Glutamatergic neuron (in vitro differentiated cells): ENCODE data around the gene CPNE1. TPM values are rescaled to one million over a fixed set of nuclear protein-coding genes. Genes with fewer than 3 reads are reported as not detected.

Experiments used
- DNase-seq: peaks from one replicate; pipeline ENCODE4 v3.0.0; 2022
- H3K27ac Mint-ChIP-seq: one replicate; pipeline ENCODE4 v1.8.0; 2020; ENCODE audit warnings: mild to moderate bottlenecking, mixed read lengths, inconsistent platforms; ENCODE audit not compliant: unreplicated experiment
- H3K27me3 Mint-ChIP-seq: one replicate; pipeline ENCODE4 v1.8.0; 2020; ENCODE audit warnings: mild to moderate bottlenecking, moderate library complexity, mixed read lengths, inconsistent platforms; ENCODE audit not compliant: unreplicated experiment
- H3K36me3 Mint-ChIP-seq: one replicate; pipeline ENCODE4 v1.8.0; 2020; ENCODE audit warnings: mild to moderate bottlenecking, mixed read lengths, inconsistent platforms; ENCODE audit not compliant: unreplicated experiment
- H3K4me1 Mint-ChIP-seq: one replicate; pipeline ENCODE4 v1.8.0; 2020; ENCODE audit warnings: mild to moderate bottlenecking, low read depth, mixed read lengths, inconsistent platforms; ENCODE audit not compliant: unreplicated experiment
- H3K4me3 Mint-ChIP-seq: one replicate; pipeline ENCODE4 v1.8.0; 2020; ENCODE audit warnings: mild to moderate bottlenecking, mixed read lengths, inconsistent platforms; ENCODE audit not compliant: unreplicated experiment
- H3K9me3 Mint-ChIP-seq: one replicate; pipeline ENCODE4 v1.8.0; 2020; ENCODE audit warnings: mild to moderate bottlenecking, moderate library complexity, mixed read lengths, inconsistent platforms; ENCODE audit not compliant: unreplicated experiment
- total RNA-seq: library from RNA; stranded (reverse); fragmentation: NEBNext Ultra II Directional; extraction: Animal tissue kit (Norgen Biotek cat#: 25700); gene quantifications from one replicate; pipeline ENCODE4 v1.2.1, GENCODE V29; 2021; ENCODE audit not compliant: unreplicated experiment
- TF ChIP-seq, protein P1 (sequence below): fragments of 200-600 bp; sonication (generic); IDR thresholded peaks from one replicate; pipeline ENCODE4 v1.5.0; 2021; ENCODE audit not compliant: partially characterized antibody, unreplicated experiment

CPNE1 gene
- total RNA-seq, 1 donor from 2014 or later: 327 TPM

DNA sequence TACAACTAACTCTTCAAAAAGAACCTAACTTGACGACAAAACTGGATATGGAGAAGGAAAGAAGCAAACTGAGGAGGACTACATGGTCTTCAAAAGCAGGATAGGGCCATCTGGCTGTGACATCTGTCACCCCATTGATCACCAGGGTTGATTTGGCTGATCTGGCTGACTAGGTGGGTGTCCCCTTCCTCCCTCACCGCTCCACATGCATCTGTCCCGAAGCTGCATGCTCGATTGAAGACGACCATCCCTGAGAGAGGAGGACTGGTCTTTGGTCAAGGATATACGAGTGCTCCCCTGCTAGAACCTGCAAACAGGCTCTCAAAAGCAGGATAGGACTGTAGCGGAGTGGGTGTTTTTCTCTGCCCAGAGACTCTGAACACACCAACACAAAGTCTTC, 21.7 kb downstream of the CPNE1 start:
- peak overlapping the region; percentile 9 for H3K4me3 Mint-ChIP-seq
- DNase-seq: no peak
- H3K27ac Mint-ChIP-seq: peak overlapping the region; percentile 34
- TF ChIP-seq, protein P1, sequence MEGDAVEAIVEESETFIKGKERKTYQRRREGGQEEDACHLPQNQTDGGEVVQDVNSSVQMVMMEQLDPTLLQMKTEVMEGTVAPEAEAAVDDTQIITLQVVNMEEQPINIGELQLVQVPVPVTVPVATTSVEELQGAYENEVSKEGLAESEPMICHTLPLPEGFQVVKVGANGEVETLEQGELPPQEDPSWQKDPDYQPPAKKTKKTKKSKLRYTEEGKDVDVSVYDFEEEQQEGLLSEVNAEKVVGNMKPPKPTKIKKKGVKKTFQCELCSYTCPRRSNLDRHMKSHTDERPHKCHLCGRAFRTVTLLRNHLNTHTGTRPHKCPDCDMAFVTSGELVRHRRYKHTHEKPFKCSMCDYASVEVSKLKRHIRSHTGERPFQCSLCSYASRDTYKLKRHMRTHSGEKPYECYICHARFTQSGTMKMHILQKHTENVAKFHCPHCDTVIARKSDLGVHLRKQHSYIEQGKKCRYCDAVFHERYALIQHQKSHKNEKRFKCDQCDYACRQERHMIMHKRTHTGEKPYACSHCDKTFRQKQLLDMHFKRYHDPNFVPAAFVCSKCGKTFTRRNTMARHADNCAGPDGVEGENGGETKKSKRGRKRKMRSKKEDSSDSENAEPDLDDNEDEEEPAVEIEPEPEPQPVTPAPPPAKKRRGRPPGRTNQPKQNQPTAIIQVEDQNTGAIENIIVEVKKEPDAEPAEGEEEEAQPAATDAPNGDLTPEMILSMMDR: no peak
- peaks cover 1% of the 10 kb centered on the region for H3K9me3 Mint-ChIP-seq
- H3K27me3 Mint-ChIP-seq: peaks cover 3% of the 10 kb centered on the region
- no peaks in the 10 kb centered on the region for H3K36me3 Mint-ChIP-seq
- peaks cover 41% of the 10 kb centered on the region for H3K4me1 Mint-ChIP-seq

DNA sequence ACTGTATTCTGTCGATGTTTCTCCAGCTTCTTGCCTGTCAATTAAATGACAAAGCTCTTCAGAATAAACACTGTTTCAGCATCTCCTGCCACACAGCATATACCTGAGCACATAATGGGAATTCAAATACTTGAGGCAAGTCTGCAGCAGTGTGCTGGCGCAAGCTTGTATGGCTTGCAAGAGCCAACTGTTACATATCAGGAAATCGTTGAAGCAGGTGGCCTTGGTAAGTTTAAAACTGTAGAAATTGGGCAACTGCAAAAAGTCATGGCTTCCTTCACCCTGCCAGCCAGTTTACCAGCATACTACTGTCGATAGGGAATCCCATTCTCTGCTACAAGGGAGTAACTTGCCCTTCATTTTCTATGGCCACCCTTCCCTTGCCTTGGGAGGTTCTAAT, 23.0 kb downstream of the CPNE1 start:
- TF ChIP-seq, protein P1: no peak
- no peak overlapping the region for H3K4me3 Mint-ChIP-seq
- peaks cover 52% of the 10 kb centered on the region for H3K4me1 Mint-ChIP-seq
- no peak for DNase-seq
- no peaks in the 10 kb centered on the region for H3K36me3 Mint-ChIP-seq
- H3K27ac Mint-ChIP-seq: no peak overlapping the region
- H3K27me3 Mint-ChIP-seq: peaks cover 3% of the 10 kb centered on the region
- H3K9me3 Mint-ChIP-seq: peaks cover 3% of the 10 kb centered on the region

DNA sequence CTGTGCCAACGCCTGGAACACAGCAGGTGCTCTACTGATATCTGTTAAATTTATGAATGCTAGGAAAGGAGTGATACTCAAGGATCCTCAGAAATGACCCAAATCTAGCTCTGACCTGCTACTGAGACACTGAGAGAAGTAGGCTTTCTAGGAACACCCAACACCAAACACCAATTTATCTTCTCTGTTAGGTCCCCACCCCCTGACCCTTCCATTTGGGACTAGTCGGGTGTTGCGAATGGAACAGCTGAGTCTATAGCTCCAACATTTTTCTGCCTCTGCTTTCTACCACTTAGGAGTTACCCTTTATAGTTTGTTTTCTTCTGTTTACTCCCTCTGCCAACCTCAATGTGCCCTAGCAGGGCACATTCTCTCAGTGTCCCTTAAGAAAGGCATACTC, 24.0 kb downstream of the CPNE1 start:
- peaks cover 3% of the 10 kb centered on the region for H3K9me3 Mint-ChIP-seq
- H3K4me1 Mint-ChIP-seq: peaks cover 56% of the 10 kb centered on the region
- no peak for DNase-seq
- TF ChIP-seq, protein P1: no peak
- H3K36me3 Mint-ChIP-seq: no peaks in the 10 kb centered on the region
- H3K27me3 Mint-ChIP-seq: peaks cover 3% of the 10 kb centered on the region
- no peak overlapping the region for H3K27ac Mint-ChIP-seq
- no peak overlapping the region for H3K4me3 Mint-ChIP-seq

DNA sequence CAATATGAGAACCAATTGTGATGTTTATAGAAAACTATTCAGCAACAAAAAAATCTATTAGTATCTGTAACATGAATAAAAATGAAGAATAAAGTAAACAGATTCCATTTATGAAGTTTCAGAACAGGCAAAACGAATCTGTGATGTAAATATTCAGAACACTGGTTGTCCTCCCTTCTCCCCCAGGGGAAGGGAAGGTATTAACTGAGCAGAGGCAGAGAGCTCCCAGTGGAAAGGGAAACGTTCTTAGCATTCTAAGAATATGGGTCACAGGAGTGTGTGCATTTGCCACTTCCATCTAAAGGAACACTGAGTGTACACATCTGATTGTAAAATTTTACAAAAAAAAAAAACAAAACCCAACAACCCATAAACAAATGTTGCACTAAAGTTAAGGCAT, 25.9 kb downstream of the CPNE1 start:
- Mint-ChIP-seq H3K36me3 (no peaks in the 10 kb centered on the region), H3K27ac (no peak overlapping the region), H3K4me1 (peaks cover 51% of the 10 kb centered on the region), H3K27me3 (peaks cover 7% of the 10 kb centered on the region), H3K9me3 (peaks cover 6% of the 10 kb centered on the region), H3K4me3 (no peak overlapping the region)
- no peak for DNase-seq
- TF ChIP-seq, protein P1: no peak

DNA sequence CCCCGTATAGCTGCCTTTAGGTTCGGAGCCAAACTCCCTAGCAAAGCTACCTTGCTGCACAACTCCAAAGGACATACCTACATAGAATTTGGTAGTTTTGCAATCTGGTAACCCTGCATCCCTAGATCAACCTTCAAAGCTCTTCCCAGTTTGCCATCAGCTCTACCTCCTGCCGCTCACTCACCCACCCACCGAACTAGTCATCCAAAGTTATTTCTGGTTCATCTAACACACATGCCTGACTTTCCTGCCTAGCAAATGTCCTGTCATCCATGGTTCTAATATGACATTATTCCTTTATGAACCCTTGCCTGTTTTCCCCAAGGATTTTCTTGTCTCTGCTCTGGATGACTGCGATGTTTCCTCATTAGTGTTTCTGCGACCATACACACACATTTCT, 27.4 kb downstream of the CPNE1 start:
- Mint-ChIP-seq H3K36me3 (no peaks in the 10 kb centered on the region), H3K27ac (no peak overlapping the region), H3K27me3 (peaks cover 4% of the 10 kb centered on the region), H3K4me3 (peak overlapping the region; percentile 9), H3K4me1 (peaks cover 41% of the 10 kb centered on the region), H3K9me3 (peaks cover 6% of the 10 kb centered on the region)
- TF ChIP-seq, protein P1: no peak
- no peak for DNase-seq
